Measurements from ENCODE around the gene MED13L. TPM values are rescaled to one million over a fixed set of nuclear protein-coding genes. Genes with fewer than 3 reads are reported as not detected.

Gene MED13L
- total and polyA plus RNA-seq, 9 donors = 47.8 to 198 (median 156) TPM

DNA sequence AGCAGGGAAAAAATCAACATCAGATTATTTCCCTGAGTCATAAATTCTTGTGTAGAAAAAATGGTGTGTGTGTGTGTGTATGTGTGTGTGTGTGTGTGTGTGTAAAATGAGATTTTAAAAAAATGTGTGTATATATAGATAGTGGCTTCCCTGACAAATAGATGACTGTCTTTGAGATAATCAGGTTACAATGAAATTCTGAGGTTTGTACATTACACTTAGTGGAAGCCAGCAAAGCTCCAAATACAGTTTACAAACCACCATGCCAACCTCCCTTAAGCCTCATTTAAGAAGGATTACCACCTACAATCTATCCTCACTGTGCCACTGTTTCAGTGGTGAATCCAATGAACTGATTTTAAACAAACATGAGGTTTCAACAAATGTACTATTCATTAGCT, 93.8 kb downstream of the MED13L start:
- DNase-seq = no peak
- Histone ChIP-seq H3K4me3 (no peak overlapping the region), H3K4me1 (ENCODE audit: insufficient read depth) (peaks cover 10% of the 10 kb centered on the region), H3K27me3 (no peaks in the 10 kb centered on the region), H3K9me3 (no peaks in the 10 kb centered on the region), H3K36me3 (no peaks in the 10 kb centered on the region), H3K27ac (no peak overlapping the region)
- intact Hi-C loops (cut with DNase I) = no loop called here
- TF ChIP-seq, protein P1, sequence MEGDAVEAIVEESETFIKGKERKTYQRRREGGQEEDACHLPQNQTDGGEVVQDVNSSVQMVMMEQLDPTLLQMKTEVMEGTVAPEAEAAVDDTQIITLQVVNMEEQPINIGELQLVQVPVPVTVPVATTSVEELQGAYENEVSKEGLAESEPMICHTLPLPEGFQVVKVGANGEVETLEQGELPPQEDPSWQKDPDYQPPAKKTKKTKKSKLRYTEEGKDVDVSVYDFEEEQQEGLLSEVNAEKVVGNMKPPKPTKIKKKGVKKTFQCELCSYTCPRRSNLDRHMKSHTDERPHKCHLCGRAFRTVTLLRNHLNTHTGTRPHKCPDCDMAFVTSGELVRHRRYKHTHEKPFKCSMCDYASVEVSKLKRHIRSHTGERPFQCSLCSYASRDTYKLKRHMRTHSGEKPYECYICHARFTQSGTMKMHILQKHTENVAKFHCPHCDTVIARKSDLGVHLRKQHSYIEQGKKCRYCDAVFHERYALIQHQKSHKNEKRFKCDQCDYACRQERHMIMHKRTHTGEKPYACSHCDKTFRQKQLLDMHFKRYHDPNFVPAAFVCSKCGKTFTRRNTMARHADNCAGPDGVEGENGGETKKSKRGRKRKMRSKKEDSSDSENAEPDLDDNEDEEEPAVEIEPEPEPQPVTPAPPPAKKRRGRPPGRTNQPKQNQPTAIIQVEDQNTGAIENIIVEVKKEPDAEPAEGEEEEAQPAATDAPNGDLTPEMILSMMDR (IDR thresholded peaks at IDR 0.05) = no peak
- TF ChIP-seq EP300 (IDR thresholded peaks at IDR 0.05) = no peak
- TF ChIP-seq POLR2A (IDR thresholded peaks at IDR 0.05) = no peak

GRCh38 chr12:116182359-116183063, 95.0 kb downstream of the MED13L start:
- Histone ChIP-seq H3K27ac (no peak overlapping the region), H3K36me3 (no peaks in the 10 kb centered on the region), H3K4me3 (no peak overlapping the region), H3K4me1 (ENCODE audit: insufficient read depth) (peaks cover 8% of the 10 kb centered on the region), H3K27me3 (no peaks in the 10 kb centered on the region), H3K9me3 (no peaks in the 10 kb centered on the region)
- no peak for DNase-seq
- TF ChIP-seq POLR2A (IDR thresholded peaks at IDR 0.05) (no peak), EP300 (IDR thresholded peaks at IDR 0.05) (no peak)
- TF ChIP-seq, protein P1 (IDR thresholded peaks at IDR 0.05) = no peak
- intact Hi-C loops (cut with DNase I) = no loop called here
- WGBS, 3 donors = 80 to 100% (median 92%) methylated on average over 1 of the region's 1 CpG

GRCh38 chr12:116180448-116180847, 97.0 kb downstream of the MED13L start:
- no peak for DNase-seq
- intact Hi-C loops (cut with DNase I) = no loop called here
- WGBS, 3 donors = 87 to 95% (median 92%) methylated on average over 3 of the region's 3 CpGs
- Histone ChIP-seq H3K4me3 (no peak overlapping the region), H3K4me1 (ENCODE audit: insufficient read depth) (peaks cover 4% of the 10 kb centered on the region), H3K27ac (no peak overlapping the region), H3K36me3 (no peaks in the 10 kb centered on the region), H3K9me3 (no peaks in the 10 kb centered on the region), H3K27me3 (no peaks in the 10 kb centered on the region)
- TF ChIP-seq, protein P1 (IDR thresholded peaks at IDR 0.05) = no peak
- TF ChIP-seq EP300 (IDR thresholded peaks at IDR 0.05) (no peak), POLR2A (IDR thresholded peaks at IDR 0.05) (no peak)

DNA sequence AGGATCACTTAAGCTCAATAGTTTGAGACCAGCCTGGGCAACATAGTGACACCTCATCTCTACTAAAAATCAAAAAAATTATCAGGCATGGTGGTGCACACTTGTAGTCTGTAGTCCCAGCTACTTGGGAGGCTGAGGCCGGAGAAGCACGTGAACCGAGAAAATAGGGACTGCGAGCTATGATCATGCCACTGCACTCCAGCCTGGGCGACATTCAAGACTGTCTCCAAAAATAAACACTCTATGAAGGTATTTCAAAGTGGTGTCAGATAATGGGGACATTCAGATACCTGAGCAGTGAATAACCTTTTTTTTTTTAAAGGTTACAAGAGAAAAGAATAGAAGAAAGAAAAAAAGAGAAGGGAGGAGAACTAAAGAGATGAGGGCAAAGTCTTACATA, 98.1 kb downstream of the MED13L start:
- WGBS, 3 donors = 98 to 99% (median 98%) methylated on average over 5 of the region's 5 CpGs
- no peak overlapping the region for H3K4me3 ChIP-seq
- DNase-seq = no peak
- H3K27me3 ChIP-seq = no peaks in the 10 kb centered on the region
- H3K9me3 ChIP-seq = no peaks in the 10 kb centered on the region
- H3K4me1 ChIP-seq (ENCODE audit: insufficient read depth) = peaks cover 4% of the 10 kb centered on the region
- no peaks in the 10 kb centered on the region for H3K36me3 ChIP-seq
- H3K27ac ChIP-seq = no peak overlapping the region
- intact Hi-C loops (cut with DNase I) = no loop called here
- TF ChIP-seq POLR2A (IDR thresholded peaks at IDR 0.05) = no peak
- no peak for TF ChIP-seq EP300 (IDR thresholded peaks at IDR 0.05)
- TF ChIP-seq, protein P1 (IDR thresholded peaks at IDR 0.05) = no peak
